Brain microvascular endothelial cell (primary cell): ENCODE measurements around the gene ZNF296.

Source experiments
- DNase-seq: peaks from one replicate; pipeline ENCODE4 v3.0.0-alpha.2; 2020
- H3K27ac ChIP-seq: fragments of 250-450 bp; sonication (Bioruptor Pico); 2 replicates; pipeline ENCODE4 v1.5.1; 2020; ENCODE audit warnings: mild to moderate bottlenecking, moderate library complexity
- H3K27me3 ChIP-seq: fragments of 250-450 bp; sonication (Bioruptor Pico); replicated peaks from 2 replicates; pipeline ENCODE4 v1.5.1; 2020; ENCODE audit warnings: mild to moderate bottlenecking
- H3K36me3 ChIP-seq: fragments of 250-450 bp; sonication (Bioruptor Pico); replicated peaks from 2 replicates; pipeline ENCODE4 v1.5.1; 2020; ENCODE audit warnings: mild to moderate bottlenecking
- H3K4me3 ChIP-seq: 2 replicates; pipeline ENCODE4 v1.5.1; 2011; ENCODE audit warnings: low read depth, mild to moderate bottlenecking, control low read depth, low read length, moderate library complexity
- CTCF ChIP-seq: IDR thresholded peaks from 2 replicates; pipeline ENCODE4 v1.5.1; 2011; ENCODE audit warnings: low read depth, mild to moderate bottlenecking, moderate library complexity, low read length, control low read depth, inconsistent platforms; ENCODE audit errors: missing control alignments
- in situ Hi-C: cut with HindIII; loops from 2 replicates; pipeline ENCODE4 v1.10.0; 2017; ENCODE audit warnings: low sequenced_read_pairs, low pct_ligation_motif_present

Gene ZNF296

GRCh38 chr19:45115809-45116615, 39.7 kb upstream of the ZNF296 start:
- no peak for TF ChIP-seq CTCF
- in situ Hi-C loops, result no loop called here
- Histone ChIP-seq H3K27me3 (no peaks in the 10 kb centered on the region), H3K36me3 (no peaks in the 10 kb centered on the region), H3K4me3 (no peak overlapping the region), H3K27ac (no peak overlapping the region)
- DNase-seq, result no peak

GRCh38 chr19:45114116-45114515, 37.8 kb upstream of the ZNF296 start:
- TF ChIP-seq CTCF, result no peak
- DNase-seq, result no peak
- Histone ChIP-seq H3K27me3 (no peaks in the 10 kb centered on the region), H3K4me3 (no peak overlapping the region), H3K36me3 (no peaks in the 10 kb centered on the region), H3K27ac (no peak overlapping the region)
- in situ Hi-C loops, result no loop called here

- Histone ChIP-seq H3K4me3 (no peak overlapping the region), H3K27me3 (no peaks in the 10 kb centered on the region), H3K27ac (no peak overlapping the region), H3K36me3 (no peaks in the 10 kb centered on the region)
- no peak for DNase-seq
- in situ Hi-C loops, result no loop called here
- TF ChIP-seq CTCF, result no peak
Observed at GRCh38 chr19:45113628-45114027, 37.4 kb upstream of the ZNF296 start.

- DNase-seq, result no peak
- no peak overlapping the region for H3K4me3 ChIP-seq
- no peaks in the 10 kb centered on the region for H3K36me3 ChIP-seq
- no peak overlapping the region for H3K27ac ChIP-seq
- H3K27me3 ChIP-seq, result no peaks in the 10 kb centered on the region
- peak; percentile 49 for TF ChIP-seq CTCF
- in situ Hi-C loops, result no loop called here
Observed at GRCh38 chr19:45112111-45112827, 36.0 kb upstream of the ZNF296 start.

GRCh38 chr19:45110851-45111266, 34.6 kb upstream of the ZNF296 start:
- H3K27me3 ChIP-seq, result no peaks in the 10 kb centered on the region
- H3K27ac ChIP-seq, result no peak overlapping the region
- DNase-seq, result no peak
- no peaks in the 10 kb centered on the region for H3K36me3 ChIP-seq
- H3K4me3 ChIP-seq, result no peak overlapping the region
- in situ Hi-C loops, result no loop called here
- TF ChIP-seq CTCF, result no peak
